CD4-positive, alpha-beta T cell treated with Interferon alpha-2 for 1 hour (primary cell): ENCODE data around the gene MXRA8.

Experiments
- DNase-seq, 2 donors: peaks; one replicate each; pipeline ENCODE4 v3.0.0-alpha.2; 2020 to 2022

MXRA8 gene

GRCh38 chr1:1348420-1349255, 9.7 kb downstream of the MXRA8 start:
- DNase-seq, result no peak

- DNase-seq, result no peak
Measured at GRCh38 chr1:1347663-1348419, 10.5 kb downstream of the MXRA8 start.

GRCh38 chr1:1347026-1347595, 11.2 kb downstream of the MXRA8 start:
- no peak for DNase-seq

GRCh38 chr1:1346501-1346890, 11.9 kb downstream of the MXRA8 start:
- no peak for DNase-seq

- DNase-seq, result no peak
Measured at GRCh38 chr1:1345860-1346500, 12.4 kb downstream of the MXRA8 start.

- no peak for DNase-seq
Measured at GRCh38 chr1:1345384-1345783, 13.0 kb downstream of the MXRA8 start.

- DNase-seq, result no peak
Measured at GRCh38 chr1:1344655-1345361, 13.5 kb downstream of the MXRA8 start.

- no peak for DNase-seq
Measured at GRCh38 chr1:1343811-1344421, 14.4 kb downstream of the MXRA8 start.

- no peak for DNase-seq
Measured at GRCh38 chr1:1342584-1343115, 15.7 kb downstream of the MXRA8 start.

- no peak for DNase-seq
Measured at GRCh38 chr1:1342061-1342562, 16.2 kb downstream of the MXRA8 start.

- no peak for DNase-seq
Measured at GRCh38 chr1:1341549-1342021, 16.8 kb downstream of the MXRA8 start.

GRCh38 chr1:1340791-1341548, 17.4 kb downstream of the MXRA8 start:
- no peak for DNase-seq

GRCh38 chr1:1340185-1340584, 18.2 kb downstream of the MXRA8 start:
- DNase-seq, result no peak

- DNase-seq, result no peak
Measured at GRCh38 chr1:1338278-1338677, 20.1 kb downstream of the MXRA8 start.

GRCh38 chr1:1337793-1338147, 20.6 kb downstream of the MXRA8 start:
- DNase-seq, result peak in 1 of 2 donors; percentile 45

GRCh38 chr1:1336931-1337792, 21.2 kb downstream of the MXRA8 start:
- DNase-seq, result no peak

GRCh38 chr1:1336446-1336845, 21.9 kb downstream of the MXRA8 start:
- DNase-seq, result no peak

- DNase-seq, result no peak
Measured at GRCh38 chr1:1335792-1336248, 22.5 kb downstream of the MXRA8 start.

GRCh38 chr1:1335283-1335682, 23.1 kb downstream of the MXRA8 start:
- no peak for DNase-seq

- DNase-seq, result no peak
Measured at GRCh38 chr1:1334835-1335234, 23.5 kb downstream of the MXRA8 start.
